ENCODE measurements around the gene DCST1. TPM values are rescaled to one million over a fixed set of nuclear protein-coding genes. Genes with fewer than 3 reads are reported as not detected.

The DCST1 gene
- total RNA-seq, 6 experiments from 2014 or later: not detected

GRCh38 chr1:155012776-155013602 lies 20.6 kb upstream of the DCST1 start:
- Mint-ChIP-seq H3K27ac (no peak overlapping the region; the same call in 1 of the 2 replicates), H3K4me3 (no peak overlapping the region), H3K4me1 (ENCODE audit: low read depth) (peaks cover 4% of the 10 kb centered on the region; the same call in 1 of the 2 replicates), H3K36me3 (ENCODE audit: low read depth) (no peaks in the 10 kb centered on the region), H3K9me3 (no peaks in the 10 kb centered on the region), H3K27me3 (ENCODE audit: insufficient read depth) (no peaks in the 10 kb centered on the region)
- no peak for TF ChIP-seq CTCF (IDR thresholded peaks at IDR 0.05)
- DNase-seq: no peak

GRCh38 chr1:155013632-155014031 lies 20.0 kb upstream of the DCST1 start:
- TF ChIP-seq CTCF (IDR thresholded peaks at IDR 0.05): no peak
- H3K27ac Mint-ChIP-seq: no peak overlapping the region
- H3K9me3 Mint-ChIP-seq: no peaks in the 10 kb centered on the region
- no peak for DNase-seq
- no peaks in the 10 kb centered on the region for H3K27me3 Mint-ChIP-seq (ENCODE audit: insufficient read depth)
- H3K36me3 Mint-ChIP-seq (ENCODE audit: low read depth): no peaks in the 10 kb centered on the region
- no peak overlapping the region for H3K4me3 Mint-ChIP-seq
- H3K4me1 Mint-ChIP-seq (ENCODE audit: low read depth): peaks cover 8% of the 10 kb centered on the region

GRCh38 chr1:155014709-155015508 lies 18.7 kb upstream of the DCST1 start:
- peaks cover 21% of the 10 kb centered on the region for H3K4me1 Mint-ChIP-seq (ENCODE audit: low read depth)
- TF ChIP-seq CTCF (IDR thresholded peaks at IDR 0.05): no peak
- H3K4me3 Mint-ChIP-seq: no peak overlapping the region
- H3K36me3 Mint-ChIP-seq (ENCODE audit: low read depth): no peaks in the 10 kb centered on the region
- H3K27me3 Mint-ChIP-seq (ENCODE audit: insufficient read depth): no peaks in the 10 kb centered on the region
- no peak overlapping the region for H3K27ac Mint-ChIP-seq
- no peaks in the 10 kb centered on the region for H3K9me3 Mint-ChIP-seq
- DNase-seq: no peak

- H3K27me3 Mint-ChIP-seq (ENCODE audit: insufficient read depth): no peaks in the 10 kb centered on the region
- H3K4me3 Mint-ChIP-seq: no peak overlapping the region
- no peak for DNase-seq
- no peak for TF ChIP-seq CTCF (IDR thresholded peaks at IDR 0.05)
- H3K27ac Mint-ChIP-seq: peak overlapping the region; percentile 24; the same call in 1 of the 2 replicates
- H3K4me1 Mint-ChIP-seq (ENCODE audit: low read depth): peaks cover 25% of the 10 kb centered on the region
- H3K36me3 Mint-ChIP-seq (ENCODE audit: low read depth): no peaks in the 10 kb centered on the region
- no peaks in the 10 kb centered on the region for H3K9me3 Mint-ChIP-seq
Measured at GRCh38 chr1:155015527-155016230, 17.9 kb upstream of the DCST1 start.

- H3K36me3 Mint-ChIP-seq (ENCODE audit: low read depth): no peaks in the 10 kb centered on the region
- H3K27me3 Mint-ChIP-seq (ENCODE audit: insufficient read depth): no peaks in the 10 kb centered on the region
- H3K4me1 Mint-ChIP-seq (ENCODE audit: low read depth): peaks cover 25% of the 10 kb centered on the region
- H3K27ac Mint-ChIP-seq: no peak overlapping the region
- no peak for DNase-seq
- H3K4me3 Mint-ChIP-seq: no peak overlapping the region
- no peaks in the 10 kb centered on the region for H3K9me3 Mint-ChIP-seq
- TF ChIP-seq CTCF (IDR thresholded peaks at IDR 0.05): no peak
Measured at GRCh38 chr1:155016231-155016831, 17.3 kb upstream of the DCST1 start.

Data from HFFc6 (cell line).